CD4-positive, alpha-beta T cell treated with Interleukin-15 for 1 hour (primary cell): ENCODE results near the gene VRK1.
A peak's percentile ranks its signal among the peaks of the same experiment; 100 is the strongest.

Experiments
- DNase-seq: peaks from one replicate; pipeline ENCODE4 v3.0.0-alpha.2; 2020

Gene VRK1

DNA sequence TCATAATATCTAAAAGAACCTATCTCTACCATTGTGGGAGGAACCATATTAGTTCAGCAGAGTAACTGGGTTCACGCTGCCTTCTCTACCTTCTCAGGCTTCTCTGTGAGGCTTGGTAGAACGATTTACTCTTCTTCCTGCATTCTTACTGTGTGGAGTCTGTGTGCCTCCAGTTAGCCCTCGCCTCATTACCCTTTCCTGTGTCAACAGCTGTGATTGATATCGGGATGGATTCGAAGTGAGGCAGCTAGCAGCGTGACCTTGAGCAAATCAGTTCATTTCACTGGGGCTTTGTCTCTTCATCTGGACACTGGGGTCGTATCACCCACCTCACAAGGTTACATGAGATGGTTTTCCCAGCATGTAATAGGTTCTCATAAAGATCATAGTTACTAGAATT lies 4.6 kb upstream of the VRK1 start:
- DNase-seq = no peak

DNA sequence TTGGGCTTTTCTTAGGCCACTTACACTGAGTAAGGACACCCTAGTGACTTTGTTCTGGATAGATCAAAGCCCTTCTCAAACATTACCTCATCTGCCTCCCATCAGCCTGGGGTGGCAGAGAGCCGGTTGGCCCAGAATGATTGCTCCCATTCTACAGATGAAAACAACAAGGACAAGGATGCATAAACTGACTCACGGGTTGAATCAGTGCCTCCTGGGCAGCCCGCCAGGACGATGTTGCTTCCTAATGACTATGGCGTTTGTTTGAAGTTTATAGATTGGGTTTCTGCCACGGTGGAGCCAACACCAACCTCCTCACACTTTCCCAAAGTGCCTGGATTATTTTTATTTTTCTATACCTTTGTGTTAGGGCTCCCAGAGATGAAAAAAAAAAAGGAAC lies 3.6 kb upstream of the VRK1 start:
- DNase-seq = no peak

DNA sequence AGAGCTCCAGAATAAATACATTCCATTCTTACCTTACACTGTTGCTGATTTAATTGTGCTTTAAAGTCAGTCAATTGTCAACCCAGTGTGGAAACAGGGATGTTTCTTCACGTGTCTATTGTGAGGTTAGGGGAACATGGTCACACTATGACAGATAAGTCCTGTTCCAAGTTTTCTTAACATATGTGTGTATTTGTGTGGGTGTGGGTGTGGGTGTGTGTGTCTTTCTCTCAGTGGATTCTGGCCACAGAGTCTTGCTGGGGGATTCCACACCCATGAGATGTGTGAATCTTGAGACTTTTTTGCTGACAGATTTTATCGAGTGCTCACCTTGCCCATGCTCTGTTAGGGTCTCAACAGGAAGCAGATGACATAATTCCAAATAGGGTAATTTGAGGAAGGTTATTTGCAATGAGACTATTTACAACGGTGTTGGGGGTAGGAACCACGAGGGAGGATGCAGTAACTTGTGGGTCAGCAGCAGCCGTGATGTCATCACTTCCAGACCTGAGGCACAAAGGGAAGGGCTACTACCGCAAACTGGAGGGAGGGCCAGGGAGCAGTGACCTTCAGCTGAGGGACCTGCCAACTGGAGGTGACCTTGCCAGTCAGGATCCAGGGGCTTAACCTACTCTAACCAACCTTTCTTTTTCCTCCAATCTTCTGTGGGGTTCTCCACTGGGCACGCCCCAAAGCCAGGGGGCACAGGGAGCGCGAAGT lies 1.9 kb upstream of the VRK1 start:
- no peak for DNase-seq

DNA sequence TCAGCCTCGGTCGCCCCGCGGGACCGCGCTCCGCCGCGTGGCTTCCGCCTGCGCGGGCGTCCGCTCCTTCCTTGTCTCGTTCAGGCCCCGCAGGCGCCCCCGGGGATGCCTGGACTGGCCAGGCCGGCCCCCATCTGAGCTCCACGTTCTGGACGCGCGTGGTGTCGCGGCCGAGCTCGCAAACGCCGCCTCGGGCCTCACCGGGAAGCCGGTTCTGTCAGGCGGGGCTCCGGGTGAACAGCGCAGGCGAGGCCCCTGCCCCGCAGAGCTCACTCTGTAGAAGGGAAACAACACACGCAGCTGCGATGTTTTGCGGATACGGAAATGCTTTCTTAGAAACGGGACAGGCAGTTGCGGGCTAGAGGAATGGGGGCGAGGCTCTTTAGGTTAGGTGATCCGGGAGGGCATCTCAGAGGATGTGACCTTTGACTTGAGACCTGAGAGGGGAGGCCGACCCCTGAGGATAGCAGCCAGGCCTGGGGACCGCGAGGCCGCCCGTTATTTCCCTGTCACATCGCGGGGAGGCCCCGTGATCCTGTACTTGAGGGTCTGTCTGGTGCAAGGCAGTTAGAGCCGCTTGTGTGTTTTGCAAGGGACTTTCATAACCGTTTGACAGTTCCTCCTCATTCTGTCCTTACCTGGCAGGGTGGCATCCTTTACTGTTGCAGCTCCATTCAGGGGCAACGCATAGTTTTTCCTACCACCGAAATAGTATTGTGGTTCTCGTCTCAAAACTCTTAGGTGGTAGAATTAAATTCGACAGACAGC lies 584 bp downstream of the VRK1 start:
- DNase-seq = peak; percentile 23

DNA sequence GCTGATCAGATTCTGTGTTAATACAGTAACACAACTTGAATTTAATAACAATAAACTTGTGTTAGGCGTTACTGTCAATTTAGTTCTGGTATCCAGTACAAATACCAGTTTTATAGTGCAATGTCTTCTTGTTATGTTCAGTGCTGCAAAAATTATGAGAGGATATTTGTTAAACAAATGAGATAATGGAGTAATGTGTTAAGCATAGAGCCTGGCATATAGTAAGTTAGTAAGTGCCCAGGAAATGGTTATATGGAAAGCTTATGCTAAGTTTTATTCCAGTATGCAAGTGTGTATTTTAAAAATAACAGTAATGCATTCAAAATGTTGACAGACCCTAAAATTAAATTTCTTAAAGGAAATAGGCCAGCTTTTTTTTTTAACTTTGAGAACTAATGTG lies 1.8 kb downstream of the VRK1 start:
- no peak for DNase-seq

DNA sequence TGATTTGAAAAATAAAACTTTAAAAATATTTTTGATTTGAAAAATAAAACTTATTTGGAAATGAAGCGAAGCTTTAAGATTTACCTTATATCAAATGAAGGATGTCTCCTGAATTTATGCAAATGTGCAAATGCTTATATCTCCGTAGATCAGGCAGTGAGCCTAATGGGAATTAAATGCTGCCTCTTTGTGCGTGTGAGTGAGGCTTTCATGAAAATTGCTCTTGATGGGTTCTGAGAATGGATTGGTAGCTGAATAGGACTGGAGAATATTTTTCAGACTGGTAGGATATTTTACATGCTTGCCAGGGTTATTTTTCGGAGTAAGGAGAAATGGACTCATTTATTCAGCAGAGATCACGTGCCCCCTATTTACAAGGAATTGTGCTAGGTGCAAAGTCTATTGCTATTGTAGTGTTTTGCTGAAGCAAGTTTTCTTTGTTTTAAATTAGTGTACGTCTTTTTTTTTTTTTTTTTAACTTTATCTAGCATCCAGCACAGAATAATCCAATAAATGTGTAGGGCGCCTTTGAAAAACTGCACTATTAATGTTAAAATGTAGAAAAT lies 2.4 kb downstream of the VRK1 start:
- DNase-seq = no peak

DNA sequence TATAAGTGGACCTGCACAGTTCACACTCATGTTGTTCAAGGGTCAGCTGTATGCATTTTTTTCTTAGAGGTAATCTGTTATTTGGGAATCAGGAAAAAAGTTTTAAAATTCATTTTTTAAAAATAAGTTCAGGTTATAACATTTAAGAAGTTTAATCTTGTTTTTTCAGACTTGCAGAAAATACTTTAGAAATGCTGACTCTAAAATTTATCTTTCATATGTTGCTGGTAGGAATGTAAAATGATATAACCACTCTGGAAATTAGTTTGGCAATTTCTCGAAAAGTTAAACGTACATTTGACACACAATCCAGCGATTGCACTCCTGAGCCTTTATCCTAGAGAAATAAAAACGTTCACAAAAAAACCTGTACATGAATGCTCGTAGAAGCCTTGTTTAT lies 4.7 kb downstream of the VRK1 start:
- no peak for DNase-seq

DNA sequence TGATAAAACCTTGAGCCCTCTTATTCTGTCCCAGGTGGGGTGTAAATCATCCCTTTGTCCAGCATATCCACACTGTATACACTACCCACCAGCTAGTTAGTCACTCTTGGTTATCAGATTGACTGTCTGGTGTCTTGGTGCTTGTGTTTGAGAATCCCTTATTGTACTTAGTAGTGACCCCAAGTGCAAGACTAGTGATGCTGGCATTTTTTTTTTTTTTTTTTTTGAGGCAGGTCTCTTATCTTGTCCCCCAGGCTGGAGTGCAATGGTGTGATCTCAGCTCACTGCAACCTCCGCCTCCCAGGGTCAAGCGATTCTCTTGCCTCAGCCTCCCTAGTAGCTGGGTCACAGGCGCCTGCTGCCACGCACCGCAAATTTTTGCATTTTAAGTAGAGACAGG lies 5.8 kb downstream of the VRK1 start:
- DNase-seq = no peak

DNA sequence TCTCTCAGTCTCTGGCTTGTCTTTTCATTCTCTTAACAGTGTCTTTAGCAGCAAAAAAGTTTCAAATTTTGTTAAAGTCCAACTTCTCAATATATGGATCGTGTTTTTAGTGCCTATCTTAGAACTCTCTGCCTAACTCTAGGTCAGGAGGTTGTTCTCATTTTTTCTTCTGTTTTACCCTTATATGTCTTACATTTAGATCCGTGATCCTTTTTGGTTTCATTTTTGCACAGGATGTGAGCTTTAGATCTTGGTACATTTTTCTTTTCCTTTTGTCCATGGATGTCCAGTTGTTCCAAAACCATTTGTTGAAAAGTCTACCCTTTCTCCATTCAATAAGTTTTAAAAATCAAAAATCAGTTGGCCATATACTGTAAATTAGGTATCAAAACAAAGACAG lies 6.8 kb downstream of the VRK1 start:
- DNase-seq = no peak

DNA sequence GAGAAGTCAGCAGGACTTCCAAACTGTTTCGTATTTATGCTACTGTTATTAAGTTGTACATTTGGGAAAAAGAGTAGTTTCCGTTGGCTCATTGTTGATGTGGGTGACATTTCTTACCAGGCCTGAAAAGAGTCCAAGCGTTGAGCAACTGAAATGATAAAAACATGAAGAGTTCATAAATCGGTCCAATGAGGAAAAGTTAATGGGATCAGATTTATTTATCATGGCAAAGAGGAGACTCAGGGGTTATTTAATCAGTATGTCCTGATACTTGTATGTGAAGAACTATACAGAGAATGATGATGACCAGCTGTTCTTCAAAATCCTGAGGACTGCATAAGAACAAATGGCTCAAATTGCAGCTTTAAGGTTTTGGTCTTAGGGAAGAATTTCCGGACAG lies 7.7 kb downstream of the VRK1 start:
- DNase-seq = no peak

DNA sequence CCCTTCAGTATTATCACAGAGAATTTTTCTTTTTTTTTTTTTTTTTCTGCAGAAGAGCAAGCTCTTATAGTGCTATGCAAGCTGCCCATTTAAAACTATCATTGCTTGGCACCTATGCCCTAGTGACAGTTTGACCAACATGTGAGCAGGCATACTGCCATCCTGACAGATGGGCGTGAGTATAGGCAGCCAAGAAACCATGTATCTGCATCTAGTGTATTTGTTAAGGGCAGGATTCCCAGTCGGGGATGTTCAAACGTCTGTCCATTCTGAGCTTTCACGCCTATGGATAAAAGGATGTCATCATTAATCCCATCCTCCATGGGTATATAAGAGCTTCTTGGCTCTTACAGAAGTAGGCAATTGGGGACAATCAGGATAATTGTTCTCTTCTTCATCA lies 8.8 kb downstream of the VRK1 start:
- no peak for DNase-seq

DNA sequence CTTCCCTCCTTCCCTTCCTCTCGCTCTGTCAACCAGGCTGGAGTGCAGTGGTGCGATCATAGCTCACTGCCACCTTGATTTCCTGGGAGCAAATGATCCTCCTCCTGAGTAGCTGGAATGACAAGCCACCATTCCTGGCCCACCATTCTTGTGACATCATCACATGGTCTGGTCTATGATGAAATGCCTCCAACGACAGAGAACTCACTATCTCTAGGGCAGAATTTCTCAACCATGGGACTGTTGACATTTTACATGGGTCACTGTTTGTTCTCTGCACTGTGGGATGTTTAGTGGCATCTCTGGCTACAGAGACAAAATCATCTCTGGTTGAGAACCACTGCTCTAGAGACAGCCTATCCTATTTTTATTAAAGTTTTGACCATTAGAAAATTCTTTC lies 9.7 kb downstream of the VRK1 start:
- DNase-seq = no peak

DNA sequence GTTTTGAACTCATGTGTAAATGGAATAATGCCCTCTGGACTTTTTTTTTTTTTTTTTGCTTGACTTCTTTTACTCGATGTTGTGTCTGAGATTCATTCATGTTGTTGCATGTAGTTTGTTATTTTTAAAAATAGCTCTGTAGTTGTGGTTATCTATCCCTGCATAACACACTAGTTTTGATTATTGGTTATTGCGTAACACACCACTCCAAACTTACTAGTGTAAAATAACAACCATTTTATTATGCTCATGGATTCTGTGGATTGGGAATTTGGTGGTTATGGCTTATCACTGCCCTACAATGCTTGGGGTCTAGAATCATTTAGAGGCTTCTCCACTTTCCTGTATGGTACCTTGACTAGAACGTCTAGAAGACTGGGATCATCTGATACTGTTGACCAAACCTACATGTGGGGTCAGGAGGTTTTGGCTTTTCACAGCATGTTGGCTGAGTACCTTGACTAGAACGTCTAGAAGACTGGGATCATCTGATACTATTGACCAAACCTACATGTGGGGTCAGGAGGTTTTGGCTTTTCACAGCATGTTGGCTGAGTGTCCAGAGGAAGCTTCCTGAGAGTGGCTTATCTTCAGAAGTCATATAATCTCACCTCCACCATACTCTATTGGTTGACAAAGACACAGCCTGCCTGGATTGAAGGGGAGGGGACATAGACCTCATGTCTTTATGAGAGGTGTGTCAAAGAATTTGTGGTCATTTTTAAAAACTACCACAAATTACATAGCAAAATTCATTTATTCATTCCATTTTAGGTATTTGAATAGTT lies 11.6 kb downstream of the VRK1 start:
- DNase-seq = no peak

DNA sequence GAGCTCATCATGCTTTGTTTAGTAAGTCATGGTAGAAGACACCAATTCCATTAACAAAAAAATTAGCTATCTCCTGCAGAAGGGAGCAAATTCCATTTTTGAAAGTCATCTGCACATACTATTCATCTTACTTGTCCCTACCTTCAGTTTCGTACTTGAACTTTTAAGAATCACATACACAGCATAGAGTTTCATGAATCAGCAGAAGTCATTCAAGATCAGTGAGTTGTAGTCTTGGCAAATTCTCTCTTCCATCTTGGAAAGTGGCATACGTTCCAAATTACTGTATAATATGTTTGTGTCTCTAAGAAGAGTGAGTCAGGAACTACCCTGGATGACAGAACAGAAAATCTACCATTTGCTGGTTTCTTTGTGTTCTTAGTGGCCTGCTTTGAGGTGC lies 14.1 kb downstream of the VRK1 start:
- DNase-seq = no peak

DNA sequence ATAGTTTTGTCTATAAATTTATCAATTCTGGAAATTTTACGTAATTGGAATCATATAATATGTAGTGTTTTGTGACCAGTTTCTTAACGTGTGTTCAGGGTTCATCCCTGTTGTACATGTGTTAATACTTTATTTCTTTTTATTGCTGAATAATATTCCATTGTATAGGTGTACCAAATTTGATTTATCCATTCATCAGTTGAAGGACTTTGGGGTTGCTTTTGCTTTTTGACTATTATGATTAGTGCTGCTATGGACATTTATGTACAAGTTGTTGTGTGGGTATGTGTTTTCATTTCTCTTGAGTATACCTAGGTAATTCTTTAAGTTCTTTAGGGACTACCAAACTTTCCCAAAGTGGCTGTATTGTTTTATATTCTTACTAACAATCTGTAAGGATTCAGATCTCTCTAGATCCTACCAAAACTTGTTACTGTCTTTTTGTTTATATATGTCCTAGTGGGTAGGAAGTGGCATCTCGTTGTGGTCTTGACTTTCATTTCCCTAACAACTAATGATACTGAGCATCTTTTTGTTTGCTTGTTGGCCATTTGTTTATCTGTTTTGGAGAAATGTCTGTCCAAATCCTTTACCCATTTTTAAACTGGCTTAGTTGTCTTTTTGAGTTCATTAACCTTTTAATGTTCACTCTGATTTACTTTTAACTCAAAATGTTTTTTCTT lies 14.9 kb downstream of the VRK1 start:
- no peak for DNase-seq

DNA sequence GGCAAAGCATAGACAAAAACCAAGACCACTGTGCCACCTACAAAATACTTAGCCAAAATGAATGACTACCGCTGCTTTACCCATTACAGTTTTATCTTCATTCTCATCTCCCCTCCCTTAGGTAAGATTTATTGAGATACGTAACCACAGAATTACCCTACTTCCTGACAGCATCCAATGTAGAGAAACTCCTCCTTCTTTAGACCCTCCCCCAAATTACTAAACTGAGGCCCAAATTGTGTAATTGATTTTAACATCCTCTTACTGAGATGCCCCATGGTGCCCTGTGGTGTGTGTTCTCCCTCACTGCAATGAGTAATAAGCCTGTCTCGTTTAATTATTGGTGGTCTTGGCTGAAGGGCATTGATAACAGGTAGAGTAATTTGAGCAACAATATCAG lies 19.1 kb downstream of the VRK1 start:
- DNase-seq = no peak

DNA sequence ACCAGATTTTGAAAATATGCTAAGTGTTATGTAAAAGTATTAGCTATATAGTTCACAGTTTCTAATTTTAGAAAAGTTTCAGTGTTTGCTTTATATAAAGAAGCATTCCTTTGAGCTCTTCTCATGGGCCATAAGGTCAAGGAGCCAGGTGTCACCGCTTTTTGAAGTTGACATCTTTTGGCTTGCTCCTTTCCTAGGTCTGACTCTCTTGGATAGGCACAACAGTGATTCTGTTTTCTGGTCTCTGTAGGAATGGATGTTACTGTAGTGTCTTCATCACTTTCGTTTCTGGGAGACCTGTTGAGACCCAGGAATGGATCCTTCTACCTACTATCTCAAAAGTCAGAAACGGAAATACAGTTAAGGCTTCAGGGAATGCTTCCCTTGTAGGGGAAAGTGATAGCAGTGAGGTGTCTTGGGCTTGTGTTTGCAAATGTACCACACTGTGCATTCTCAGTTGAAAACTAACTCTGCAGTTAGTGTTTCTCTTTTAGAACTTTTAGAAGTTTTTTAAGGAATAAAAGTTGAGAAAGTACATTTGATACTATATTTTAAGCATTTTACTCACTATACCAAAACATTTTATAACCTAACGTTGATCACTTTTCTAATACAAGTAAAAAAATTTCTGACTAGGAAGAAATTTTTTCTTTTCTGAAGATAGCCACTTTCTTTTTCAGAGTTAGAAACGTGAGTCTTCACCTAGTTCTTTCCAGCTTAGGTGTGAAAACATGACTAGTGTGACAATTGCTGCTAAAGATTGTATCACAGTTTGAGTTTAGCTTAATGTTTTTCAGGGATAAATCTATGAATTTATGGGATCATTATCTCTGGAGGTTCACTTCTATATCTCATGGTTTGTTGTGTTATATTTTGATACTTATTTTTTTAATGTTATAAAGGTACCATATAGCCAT lies 20.8 kb downstream of the VRK1 start:
- DNase-seq = no peak

DNA sequence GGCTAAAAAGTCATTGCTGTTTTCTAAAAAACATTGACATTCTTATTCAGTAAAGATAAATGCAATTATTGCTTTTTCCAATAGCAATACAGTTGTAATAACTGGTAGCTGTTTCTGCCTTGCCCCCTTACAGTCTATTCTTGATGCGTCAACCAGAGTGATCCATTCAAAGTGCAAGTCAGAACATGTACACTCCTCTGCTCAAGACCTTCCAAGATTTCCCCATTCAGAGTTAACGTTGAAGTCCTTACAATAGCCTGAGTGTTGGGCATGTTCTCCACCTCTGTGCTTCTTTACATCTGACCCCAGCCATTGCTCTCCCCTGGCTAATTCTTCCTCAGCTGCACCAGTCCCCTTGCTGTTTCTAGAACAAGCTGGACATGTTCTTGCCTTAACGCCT lies 24.3 kb downstream of the VRK1 start:
- DNase-seq = no peak

DNA sequence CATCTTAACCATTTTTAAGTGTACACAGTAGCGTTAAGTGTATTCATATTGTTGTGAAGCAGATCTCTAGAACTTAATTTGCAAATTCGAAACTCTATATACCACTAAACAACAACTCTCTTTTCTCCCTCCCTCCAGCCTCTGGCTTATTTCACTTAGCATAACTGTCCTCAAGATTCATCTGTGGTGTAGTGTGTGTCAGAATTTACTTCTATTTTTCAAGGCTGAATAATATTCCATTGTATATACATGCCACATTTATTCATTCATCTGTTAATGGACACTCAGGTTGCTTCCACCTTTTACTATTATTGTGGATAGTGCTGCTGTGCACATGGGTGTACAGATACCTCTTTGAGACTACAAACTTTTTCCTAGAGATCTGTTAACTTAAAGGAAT lies 26.5 kb downstream of the VRK1 start:
- no peak for DNase-seq

DNA sequence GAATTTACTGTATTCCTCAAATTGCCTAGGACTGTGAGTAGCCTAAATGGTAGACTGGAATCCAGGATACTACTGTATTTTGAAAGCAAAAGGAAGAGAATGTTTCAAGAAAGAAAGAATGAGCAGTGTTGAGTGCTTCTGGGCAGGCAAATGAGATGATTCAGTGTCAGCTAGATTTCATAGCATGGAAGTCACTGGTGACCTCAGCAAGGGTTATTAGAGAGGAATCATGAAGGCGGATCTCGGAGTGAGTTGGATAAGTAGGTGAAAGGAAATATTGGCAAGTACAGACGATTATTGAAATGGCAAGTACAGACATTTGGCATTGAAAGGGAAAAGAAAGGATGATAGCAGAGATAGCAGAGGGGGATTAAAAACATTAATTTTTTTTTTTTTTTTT lies 27.1 kb downstream of the VRK1 start:
- no peak for DNase-seq

DNA sequence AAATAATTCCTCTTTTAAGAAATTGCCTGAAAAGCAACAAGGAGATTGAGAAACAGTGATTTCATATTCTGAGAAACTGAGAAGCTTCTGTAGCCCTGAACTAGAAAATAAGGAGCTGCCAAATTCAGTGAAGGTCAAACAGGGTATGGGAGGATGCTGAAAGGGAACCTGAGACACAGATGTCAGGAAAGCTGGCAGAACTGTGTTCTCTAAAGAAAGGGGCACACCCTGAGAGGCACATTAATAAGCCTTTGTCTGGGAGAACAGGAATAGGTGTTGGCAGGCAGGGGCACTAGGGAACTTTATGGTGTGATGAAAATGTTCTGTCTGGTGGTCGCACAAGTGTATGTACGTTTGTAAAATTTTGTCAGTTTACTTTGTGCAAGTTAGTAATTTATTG lies 29.6 kb downstream of the VRK1 start:
- no peak for DNase-seq

DNA sequence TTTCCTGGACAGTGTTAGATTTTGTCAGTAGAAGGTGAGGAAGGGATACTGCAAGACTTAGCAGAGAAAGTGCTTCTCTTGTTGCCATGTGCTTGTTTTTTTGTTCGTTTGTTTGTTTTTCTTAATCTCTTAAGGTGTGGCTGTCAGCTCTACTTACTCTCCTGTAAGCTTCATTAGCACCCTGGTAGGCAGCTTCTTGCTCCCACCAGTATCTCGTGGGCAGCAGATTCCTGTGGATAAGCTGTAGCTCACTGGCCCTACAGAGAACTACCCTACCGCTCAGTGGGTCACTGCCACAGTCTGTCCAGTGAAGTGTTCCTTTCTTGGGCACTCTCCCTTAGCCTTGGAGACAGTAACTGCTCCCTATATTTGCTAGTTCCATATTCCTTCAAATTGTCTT lies 30.1 kb downstream of the VRK1 start:
- no peak for DNase-seq
